ENCODE data around the gene HOXD10.

Gene HOXD10

GRCh38 chr2:176115883-176116813, at the start of gene HOXD10:
HOXD10 (plus strand) TSS chr2:176116778; CDS start chr2:176116834, 56 bp downstream.
- no peak for DNase-seq

GRCh38 chr2:176067589-176068418, 48.8 kb upstream of the HOXD10 start:
- no peak for DNase-seq

GRCh38 chr2:176068419-176068832, 48.2 kb upstream of the HOXD10 start:
- no peak for DNase-seq

- no peak for DNase-seq
These were observed 45.0 kb upstream of the HOXD10 start for GRCh38 chr2:176071330-176072291.

GRCh38 chr2:176072292-176072669, 44.3 kb upstream of the HOXD10 start:
- DNase-seq = no peak

GRCh38 chr2:176072951-176073904, 43.4 kb upstream of the HOXD10 start:
- DNase-seq = peak; percentile 98

GRCh38 chr2:176074919-176075425, 41.6 kb upstream of the HOXD10 start:
- DNase-seq = peak; percentile 80

- DNase-seq = peak; percentile 87
These were observed 41.1 kb upstream of the HOXD10 start for GRCh38 chr2:176075481-176075880.

GRCh38 chr2:176076063-176076462, 40.5 kb upstream of the HOXD10 start:
- no peak for DNase-seq

- peak; percentile 61 for DNase-seq
These were observed 39.8 kb upstream of the HOXD10 start for GRCh38 chr2:176076796-176077195.

GRCh38 chr2:176078541-176079284, 37.9 kb upstream of the HOXD10 start:
- DNase-seq = peak; percentile 74

- DNase-seq = peak; percentile 84
These were observed 37.2 kb upstream of the HOXD10 start for GRCh38 chr2:176079285-176079830.

GRCh38 chr2:176079831-176080539, 36.6 kb upstream of the HOXD10 start:
- peak; percentile 93 for DNase-seq

- no peak for DNase-seq
These were observed 35.8 kb upstream of the HOXD10 start for GRCh38 chr2:176080540-176081375.

- no peak for DNase-seq
These were observed 35.2 kb upstream of the HOXD10 start for GRCh38 chr2:176081376-176081836.

GRCh38 chr2:176081837-176082524, 34.6 kb upstream of the HOXD10 start:
- no peak for DNase-seq

GRCh38 chr2:176082525-176082823, 34.1 kb upstream of the HOXD10 start:
- DNase-seq = no peak

Data from NCI-H69 (cell line).